ENCODE measurements around the gene KLHL40.

KLHL40 gene

DNA sequence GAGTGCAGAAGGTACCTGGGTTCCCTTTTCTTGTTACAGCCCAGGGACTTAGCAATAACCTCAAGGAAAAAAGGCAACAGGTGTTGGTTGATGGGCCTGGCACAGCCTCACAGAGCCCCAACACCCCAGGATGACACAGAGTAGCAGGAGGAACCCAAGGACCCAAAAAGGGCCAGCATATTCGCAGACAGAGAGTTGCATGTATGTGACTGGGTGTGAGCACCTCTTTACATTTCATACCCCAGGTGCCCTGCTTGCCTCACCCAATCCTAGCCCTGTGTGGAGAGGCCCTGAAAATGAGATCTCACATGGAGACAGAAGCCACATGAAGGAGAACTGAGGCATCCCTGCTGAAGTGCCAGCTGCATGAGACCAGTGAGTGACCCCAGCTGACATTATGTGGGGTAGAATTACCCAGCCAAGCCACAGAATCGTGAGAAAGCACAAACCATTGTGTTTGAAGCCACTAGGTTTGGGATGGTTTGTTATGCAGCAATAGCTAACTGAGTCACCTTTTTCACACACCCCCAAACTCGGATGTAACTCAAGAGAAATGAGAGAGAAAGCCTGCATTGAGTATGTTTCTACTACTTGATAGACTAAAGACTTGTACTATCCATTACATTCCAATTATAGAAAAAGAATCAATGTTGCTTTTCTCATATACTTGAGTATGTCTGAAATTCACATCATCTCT is 43.5 kb downstream of the KLHL40 start:
- DNase-seq, result no peak

DNA sequence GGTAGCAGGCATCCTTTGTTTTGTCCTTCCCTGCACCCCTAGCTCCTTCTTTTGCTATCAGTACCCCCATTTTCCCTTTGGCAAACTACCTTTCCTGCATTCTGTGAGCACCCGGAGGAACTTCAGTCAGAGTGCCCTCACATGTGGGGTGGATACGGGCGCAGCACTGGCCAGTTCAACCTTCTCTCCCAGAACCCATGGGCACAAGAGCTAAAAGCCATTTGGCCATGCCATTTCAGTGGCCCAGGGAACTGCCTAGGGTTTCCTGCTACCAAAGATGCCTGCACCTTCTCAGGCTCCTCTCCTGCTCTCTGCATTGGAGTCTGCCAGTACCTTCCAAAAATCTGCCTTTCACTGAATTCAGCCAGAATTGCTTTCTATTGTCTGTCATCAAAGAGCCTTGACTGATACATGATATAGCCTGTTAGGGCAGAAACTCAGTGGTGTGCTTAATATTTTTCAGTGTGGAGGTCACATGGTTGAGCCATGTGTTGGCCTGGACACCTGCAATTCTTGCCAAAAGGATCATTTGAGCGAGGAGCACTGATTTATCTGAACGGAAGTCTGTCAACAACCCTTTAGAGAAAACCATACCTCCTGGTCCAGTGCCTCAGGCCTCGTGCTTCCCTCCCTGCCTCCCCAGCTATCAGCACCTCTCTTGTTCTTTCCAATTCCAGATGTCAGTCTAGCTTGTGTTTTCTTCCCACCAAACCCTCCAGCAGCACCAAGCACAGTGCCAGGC is 44.2 kb downstream of the KLHL40 start:
- no peak for DNase-seq

DNA sequence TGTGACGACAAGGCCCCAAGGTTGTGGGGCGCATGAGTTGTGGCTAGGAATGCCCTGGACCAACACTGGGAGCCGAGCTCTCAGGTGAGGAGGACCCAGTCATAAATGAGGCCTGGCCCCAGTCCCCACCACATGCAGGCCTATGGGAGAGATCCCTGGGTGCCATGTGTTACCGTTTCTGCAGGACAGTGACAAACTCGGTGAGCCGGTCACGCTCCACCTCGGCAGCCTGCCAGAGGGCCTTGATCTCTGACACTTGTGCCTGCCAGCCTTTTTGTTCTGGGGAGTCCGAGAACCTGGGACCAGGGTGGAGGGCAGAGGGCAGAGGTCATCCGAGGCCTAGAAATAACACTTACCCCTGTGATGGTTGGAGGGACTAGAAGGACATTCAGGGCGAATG is 45.0 kb downstream of the KLHL40 start:
- no peak for DNase-seq

DNA sequence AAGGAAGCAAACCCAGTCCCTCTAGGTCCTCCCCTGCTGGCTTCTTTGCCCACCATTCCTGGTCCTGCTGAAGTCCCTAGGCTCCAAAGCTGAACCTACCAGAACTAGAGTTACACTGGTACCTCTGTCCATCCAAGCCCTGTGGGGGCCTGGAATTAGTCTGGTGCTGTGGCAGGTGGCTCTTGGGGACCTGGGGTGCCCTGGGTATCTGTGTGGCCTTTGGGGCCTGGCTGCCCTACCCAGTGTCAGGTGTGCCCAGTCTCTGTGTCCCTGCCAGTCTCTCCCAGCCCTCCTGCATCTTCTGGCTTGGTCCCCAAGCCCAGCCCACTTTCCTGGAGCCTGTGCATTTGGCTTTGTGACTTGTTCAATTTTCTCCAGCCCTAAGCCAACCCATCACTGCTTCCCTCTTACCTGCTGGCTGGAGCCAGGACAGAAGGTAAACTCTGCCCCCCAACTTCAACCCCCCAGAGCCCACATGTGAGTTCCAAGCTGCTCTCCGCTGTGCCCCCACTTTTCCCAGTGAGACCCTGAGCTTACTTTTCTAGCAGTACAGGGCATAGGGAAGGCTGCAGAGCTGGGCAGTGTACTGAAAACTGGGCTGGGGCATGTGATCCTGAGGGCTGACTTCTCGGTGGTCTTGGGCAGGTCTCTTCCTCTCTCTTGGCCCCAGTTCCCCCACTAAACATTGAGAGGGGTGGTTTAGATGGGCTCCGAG is 45.5 kb downstream of the KLHL40 start:
- DNase-seq, result no peak

DNA sequence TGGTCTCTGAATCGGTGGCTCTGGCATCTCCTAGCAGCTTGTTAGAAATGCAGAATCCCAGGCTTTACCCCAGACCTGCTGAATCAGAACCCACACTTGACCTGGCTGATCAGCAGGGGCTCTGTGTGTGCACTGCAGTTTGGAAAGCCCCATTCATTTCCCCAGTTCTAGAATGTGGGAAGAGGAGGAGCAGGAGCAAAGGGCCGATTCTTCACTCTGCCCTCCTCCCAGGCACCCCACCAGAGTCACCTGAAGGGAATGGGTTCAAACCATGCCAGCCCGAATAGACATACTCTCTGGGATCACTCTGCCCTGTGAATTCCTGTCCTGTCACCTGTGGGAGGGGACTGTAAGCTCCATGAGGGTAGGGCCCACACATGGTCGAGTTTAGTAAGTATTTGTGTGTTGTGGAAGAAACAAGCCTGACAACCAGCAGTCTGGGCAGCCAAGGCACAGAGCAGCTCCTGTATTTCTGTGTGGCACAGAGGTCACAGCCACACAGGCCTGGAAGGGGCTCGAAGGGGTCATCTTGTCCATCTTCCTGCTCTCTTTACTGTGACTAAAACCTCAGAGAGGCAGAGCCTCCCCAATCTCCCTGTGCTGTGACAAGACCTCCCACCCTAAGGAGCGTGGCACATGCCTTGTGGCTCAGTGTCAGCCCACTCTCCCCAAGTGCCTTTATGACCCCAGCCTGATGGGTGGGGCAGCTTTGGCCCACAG is 46.3 kb downstream of the KLHL40 start:
- DNase-seq, result no peak

DNA sequence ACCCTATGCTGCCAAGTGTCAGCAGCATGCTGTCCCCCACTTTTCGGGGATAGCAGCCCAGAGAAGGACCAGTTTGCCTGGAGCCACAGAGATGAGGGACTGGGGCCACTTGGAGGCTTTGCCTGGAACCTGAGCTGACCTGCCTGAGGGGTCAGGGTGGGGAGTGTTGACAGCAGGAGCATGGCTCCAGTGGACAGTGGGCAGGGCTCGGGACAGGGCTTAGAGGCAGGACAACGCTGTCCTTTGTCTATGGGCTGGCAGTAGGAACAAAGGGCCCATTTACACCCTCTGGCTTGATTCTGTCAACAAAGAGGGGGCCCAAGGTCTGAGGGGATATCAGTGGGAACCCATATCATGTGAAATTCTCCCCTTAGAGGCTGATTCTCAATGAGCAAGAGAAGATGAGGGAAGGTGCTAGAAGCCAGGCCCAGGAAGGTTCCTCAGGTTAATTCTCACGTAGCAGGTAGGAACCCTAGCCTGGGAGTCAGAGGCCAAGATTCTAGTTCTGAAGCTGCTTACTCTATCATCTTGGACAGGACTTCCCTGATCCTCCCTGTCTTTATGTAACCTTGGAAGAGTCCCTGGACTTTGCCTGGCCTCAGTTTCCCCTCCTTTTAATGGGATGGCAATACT is 47.0 kb downstream of the KLHL40 start:
- DNase-seq, result no peak

DNA sequence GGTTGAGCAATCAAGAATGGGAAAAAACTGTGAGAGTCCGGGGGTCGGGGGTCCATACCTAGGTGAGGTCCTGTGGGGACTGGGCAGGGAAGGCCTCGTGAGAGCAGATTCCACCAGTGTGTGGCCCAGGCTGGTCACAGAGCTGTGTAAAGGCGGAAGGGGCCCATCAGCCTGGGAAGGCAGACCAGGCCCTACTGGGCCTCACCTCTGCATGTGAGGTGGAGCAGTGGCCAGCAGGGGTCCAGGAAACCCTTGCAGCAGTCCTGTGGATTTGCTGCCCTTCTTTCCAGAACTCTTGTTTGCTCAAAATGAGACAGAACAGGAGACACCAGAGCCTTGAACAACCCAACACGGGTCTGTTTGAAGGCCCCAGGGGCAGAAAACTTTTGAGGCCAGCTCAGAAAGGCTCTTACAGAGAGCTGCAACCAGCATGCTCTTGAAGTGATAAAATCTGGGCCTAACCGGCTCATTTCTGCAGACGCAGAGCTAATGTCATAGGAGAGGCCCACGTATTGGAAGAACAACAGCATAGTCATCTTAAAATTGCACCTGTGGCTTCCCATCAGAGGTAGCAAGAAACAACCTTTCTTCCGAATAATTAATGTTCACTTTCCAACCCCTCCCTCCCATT is 47.6 kb downstream of the KLHL40 start:
- DNase-seq, result no peak

DNA sequence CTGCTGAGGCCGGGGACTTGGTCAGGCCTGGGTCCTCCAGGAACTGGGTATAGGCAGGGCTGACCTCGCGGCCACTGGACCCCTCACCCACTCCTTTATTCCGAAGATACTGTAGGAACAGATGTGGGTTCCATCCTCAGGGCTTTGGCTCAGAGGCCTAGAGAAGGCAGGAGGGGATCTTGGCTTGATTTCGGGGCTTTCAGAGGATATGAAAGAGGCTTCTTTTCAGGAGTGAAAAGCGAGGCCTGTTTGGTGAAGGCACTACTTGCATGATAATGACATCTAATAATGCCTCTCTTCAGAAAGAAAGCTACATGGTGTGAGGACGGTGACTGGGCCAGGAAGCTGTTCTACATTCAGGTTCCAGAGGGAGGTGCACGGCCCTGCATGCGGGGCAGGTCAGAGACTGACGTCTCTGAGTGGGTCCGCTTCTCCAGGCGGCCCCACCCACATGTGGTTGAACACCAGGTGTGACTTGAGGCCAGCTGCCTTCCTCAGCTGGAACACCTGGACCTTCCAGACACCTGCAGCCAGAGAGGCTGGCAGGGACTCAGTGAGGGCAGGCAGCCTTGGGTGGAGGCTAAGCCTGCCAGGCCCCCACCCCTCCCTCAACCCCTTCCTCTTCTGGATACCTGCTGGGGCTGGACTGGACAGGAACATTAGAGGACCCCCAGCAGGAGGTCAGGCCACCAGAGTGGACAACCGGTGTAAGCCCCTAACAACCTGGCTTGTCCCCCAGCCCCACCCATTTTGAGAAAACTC is 48.3 kb downstream of the KLHL40 start:
- DNase-seq, result no peak

DNA sequence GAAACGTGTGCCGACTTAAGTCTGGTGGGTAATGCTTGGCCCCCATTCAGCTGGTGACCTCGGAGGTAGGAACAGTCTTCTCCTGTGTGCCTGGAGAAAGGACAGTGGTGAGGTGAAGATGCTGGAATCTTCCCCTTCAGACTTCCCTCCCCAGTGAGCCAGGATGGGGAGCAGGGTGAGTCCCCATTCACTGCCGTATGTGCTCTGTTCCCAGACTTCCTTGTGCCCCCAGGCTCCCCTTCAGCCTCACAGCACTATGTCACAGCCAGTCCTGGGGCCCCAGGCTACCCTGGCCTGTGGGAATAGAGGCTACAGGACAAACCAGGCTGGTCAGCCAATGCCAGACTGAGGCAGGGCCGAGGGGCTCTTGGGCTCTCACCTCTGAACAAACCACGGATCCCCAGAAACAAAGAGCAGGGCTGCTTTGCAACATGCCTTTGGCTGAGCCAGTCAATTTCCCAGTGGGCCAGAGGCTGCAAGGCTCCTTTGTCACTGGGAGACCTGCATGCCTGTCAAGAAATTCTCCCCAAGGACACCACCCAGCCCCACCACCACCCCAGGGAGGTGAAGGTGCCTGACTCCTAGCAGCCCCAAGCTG is 49.0 kb downstream of the KLHL40 start:
- no peak for DNase-seq

DNA sequence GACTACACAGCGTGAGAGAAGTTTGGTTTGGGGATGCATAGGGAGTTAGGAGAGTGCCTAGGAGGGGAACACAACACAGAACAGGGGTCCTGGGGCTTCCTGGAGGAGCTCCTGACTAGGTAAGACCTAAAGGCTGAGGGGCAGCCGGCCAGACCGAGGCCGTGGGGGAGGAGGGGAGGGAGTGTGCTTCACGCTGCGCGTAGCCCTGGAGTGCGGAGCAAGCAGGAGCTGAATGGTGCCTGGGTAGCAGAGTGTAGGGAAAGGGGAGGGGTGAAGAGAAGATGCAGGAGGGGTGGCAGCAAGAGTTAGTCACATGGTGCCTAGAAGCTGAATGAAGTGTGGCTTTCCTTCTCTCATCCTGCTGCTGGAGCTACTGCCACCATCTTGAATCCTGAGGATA is 49.7 kb downstream of the KLHL40 start:
- DNase-seq, result no peak

DNA sequence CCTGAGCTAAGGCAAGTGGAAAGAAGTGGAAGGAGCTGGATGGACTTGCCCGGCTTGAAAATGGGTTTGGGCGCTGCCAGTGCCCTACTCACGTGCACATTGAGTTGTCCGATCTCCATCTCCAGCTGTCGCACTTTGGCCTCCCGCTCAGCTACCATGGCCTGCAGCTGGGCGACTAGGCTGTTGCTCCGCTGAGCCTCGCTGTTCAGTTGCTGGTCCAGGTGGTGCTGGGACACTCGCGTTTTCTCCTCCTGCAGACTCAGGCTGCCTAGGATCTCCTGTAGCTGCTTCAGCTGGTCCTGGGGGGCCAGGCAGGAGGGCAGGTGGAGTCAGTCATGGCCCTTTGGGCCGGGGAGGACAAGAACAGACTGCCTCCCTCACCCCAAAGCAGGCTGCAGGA is 50.3 kb downstream of the KLHL40 start:
- DNase-seq, result no peak

DNA sequence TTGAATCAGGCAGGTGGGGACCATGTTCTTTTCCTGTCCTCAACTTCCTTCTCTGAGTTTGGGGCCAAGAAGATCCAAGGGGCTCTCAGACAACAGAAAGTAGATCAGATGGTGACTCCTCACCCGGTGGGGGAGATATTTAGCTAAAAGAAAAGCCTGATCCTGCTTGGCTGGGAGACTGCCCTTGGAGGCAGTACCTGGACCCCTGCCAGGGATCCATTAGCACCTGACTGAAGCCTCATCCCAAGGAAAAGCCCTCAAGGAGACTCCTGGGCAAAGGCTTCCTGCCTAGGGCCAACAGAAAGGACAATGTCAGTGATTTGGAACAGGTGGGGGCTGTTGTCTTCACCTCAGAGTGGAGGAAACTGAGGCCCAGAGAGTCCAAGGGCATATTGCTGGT is 50.7 kb downstream of the KLHL40 start:
- no peak for DNase-seq

DNA sequence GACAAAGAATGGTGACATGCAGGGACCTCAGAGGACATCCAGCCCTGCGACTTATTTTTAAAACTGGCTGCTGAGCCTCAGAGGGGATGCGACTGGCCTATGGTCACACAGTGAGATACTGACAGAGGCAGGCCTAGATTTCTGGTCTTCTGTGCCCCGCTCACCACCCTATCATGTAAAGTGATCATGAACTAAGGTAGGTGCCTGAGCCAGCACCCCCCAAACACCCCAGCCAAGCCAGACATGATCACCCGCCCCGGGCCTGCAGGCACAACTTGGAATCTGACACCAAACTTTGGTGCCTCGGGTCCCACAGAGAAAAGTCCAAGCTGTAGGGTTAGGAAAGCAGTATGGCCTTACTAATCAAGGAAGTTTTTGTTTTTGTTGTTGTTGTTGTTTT is 51.2 kb downstream of the KLHL40 start:
- DNase-seq, result no peak

DNA sequence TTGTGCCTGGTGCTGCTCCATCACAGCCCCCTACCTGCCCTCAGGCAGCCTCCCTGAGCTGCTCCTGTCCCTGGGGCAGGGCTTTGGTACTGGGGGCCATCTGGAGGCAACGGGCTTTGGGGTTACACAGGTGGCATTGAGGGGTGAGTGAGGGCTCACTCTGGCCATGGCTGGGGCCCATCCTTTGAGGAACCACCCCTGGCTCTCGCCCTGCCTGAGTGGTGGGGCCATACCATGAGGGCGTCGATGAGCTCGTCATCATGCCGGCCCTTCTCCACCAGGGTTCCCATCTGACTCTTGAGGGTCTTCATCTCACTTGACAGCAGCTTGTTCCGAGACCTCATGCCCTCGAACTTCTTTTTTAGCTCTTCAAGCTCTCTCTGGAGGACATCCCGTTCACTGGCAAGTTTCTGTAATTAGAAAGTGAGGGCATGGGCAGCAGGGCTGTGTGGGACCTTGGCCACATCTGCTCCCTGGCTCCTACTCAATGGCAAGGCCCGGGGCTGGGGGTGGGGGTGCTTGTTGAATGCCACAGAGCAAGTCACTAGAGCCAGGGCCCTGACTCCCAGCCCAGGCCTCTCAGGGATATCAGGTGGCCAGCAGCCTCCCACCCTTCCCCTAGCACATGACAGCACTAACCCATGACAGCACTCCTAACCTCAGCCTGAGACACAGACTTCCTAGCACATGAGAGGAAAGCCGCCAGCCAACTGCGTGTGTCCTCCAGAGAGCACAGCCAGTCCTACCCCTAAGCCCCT is 54.2 kb downstream of the KLHL40 start:
- peak; percentile 54 to 77 for DNase-seq

DNA sequence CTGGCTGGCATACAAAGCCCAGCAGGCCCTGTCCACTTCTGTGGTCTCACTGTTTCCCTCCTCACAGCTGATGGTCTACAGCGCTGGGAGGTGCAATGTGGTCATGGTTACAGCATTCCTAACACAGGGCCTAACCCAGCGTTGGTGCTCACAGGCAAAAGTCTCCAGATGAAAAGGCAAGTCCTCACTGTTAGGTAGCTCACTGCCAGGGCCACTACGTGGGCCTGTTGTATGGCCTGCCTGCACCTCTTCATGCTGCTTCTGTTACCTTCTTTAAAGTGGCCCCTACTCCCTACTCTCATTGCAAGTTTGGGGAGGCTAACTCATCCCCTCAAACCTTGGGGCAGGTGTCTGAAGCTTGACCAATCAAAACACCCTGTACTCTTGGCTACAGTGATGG is 56.5 kb downstream of the KLHL40 start:
- no peak for DNase-seq

All from inflammatory macrophage (primary cell).